Lower lobe of right lung (tissue), 2 donors: Measurements from ENCODE around the gene CYTH4. TPM values are rescaled to one million over a fixed set of nuclear protein-coding genes. Genes with fewer than 3 reads are reported as not detected.

Source experiments
- ATAC-seq, 2 donors: fragments of 200-7000 bp; cut with Tn5 transposase; one replicate each; pipeline ENCODE4 v1.9.1; 2020 to 2022; ENCODE audit warnings: mild to moderate bottlenecking in 2 of 2, moderate library complexity in 2 of 2
- DNase-seq: peaks from one replicate; pipeline ENCODE4 v3.0.0-alpha.2; 2020
- H3K27ac ChIP-seq: fragments of 200-600 bp; one replicate; pipeline ENCODE4 v1.8.0; 2022
- H3K27me3 ChIP-seq: fragments of 200-600 bp; one replicate; pipeline ENCODE4 v1.8.0; 2022; ENCODE audit warnings: low read depth
- H3K36me3 ChIP-seq: fragments of 200-600 bp; one replicate; pipeline ENCODE4 v1.8.0; 2022; ENCODE audit warnings: mild to moderate bottlenecking
- H3K4me1 ChIP-seq: fragments of 200-600 bp; one replicate; pipeline ENCODE4 v1.8.0; 2022
- H3K4me3 ChIP-seq: fragments of 200-600 bp; one replicate; pipeline ENCODE4 v1.8.0; 2022; ENCODE audit warnings: mild to moderate bottlenecking
- H3K9me3 ChIP-seq: fragments of 200-600 bp; one replicate; pipeline ENCODE4 v1.8.0; 2022
- intact Hi-C: fragments of 100-400 bp; cut with DNase I; formaldehyde crosslinking; loops from one replicate; pipeline ENCODE4 v1.11.0; 2022
- total RNA-seq: library from RNA; stranded (reverse); fragmentation: NEBNext Ultra II Directional; extraction: Animal tissue kit (Norgen Biotek cat#: 25700); gene quantifications from one replicate; pipeline ENCODE4 v1.2.1, GENCODE V29; 2021
- TF ChIP-seq, protein P1 (sequence below): fragments of 200-600 bp; IDR thresholded peaks from one replicate; pipeline ENCODE4 v1.8.0; 2022; ENCODE audit warnings: antibody characterized with exemption, mild to moderate bottlenecking
- donor health status: DM: no; HTN: yes; CAD: no; lungs with severe emphysema.

Gene CYTH4
- total RNA-seq, 1 donor from 2014 or later: 45.4 TPM

DNA sequence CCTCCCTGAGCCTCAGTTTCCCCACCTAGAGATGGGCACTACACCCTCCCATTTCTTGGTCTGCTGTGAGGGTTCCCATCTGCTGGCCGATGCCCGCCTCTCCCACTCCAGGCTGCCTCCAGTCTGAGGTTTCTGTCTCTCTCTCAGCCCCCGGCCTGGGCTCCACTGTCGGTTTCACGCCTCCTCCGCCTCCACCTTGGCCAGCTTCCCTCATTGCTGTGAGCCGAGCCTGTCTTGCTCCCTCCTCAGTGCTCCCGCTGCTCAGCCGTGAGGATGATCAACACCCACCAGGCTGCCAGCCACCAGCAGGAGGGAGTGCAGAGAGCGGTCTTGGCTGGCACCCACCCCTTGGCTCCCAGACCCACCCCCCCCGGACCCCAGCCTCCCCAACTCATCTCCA, 61.0 kb downstream of the CYTH4 start:
- TF ChIP-seq, protein P1, sequence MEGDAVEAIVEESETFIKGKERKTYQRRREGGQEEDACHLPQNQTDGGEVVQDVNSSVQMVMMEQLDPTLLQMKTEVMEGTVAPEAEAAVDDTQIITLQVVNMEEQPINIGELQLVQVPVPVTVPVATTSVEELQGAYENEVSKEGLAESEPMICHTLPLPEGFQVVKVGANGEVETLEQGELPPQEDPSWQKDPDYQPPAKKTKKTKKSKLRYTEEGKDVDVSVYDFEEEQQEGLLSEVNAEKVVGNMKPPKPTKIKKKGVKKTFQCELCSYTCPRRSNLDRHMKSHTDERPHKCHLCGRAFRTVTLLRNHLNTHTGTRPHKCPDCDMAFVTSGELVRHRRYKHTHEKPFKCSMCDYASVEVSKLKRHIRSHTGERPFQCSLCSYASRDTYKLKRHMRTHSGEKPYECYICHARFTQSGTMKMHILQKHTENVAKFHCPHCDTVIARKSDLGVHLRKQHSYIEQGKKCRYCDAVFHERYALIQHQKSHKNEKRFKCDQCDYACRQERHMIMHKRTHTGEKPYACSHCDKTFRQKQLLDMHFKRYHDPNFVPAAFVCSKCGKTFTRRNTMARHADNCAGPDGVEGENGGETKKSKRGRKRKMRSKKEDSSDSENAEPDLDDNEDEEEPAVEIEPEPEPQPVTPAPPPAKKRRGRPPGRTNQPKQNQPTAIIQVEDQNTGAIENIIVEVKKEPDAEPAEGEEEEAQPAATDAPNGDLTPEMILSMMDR: no peak
- Histone ChIP-seq H3K27me3 (peaks cover 11% of the 10 kb centered on the region), H3K4me3 (no peak overlapping the region), H3K27ac (no peak overlapping the region), H3K9me3 (no peaks in the 10 kb centered on the region), H3K36me3 (no peaks in the 10 kb centered on the region), H3K4me1 (no peaks in the 10 kb centered on the region)
- ATAC-seq (no peak), DNase-seq (no peak)
- intact Hi-C loops: no loop called here

GRCh38 chr22:37343863-37344734, 61.8 kb downstream of the CYTH4 start:
- H3K27me3 ChIP-seq: peaks cover 11% of the 10 kb centered on the region
- H3K4me3 ChIP-seq: no peak overlapping the region
- no peaks in the 10 kb centered on the region for H3K4me1 ChIP-seq
- ATAC-seq: no peak
- no peak overlapping the region for H3K27ac ChIP-seq
- no peaks in the 10 kb centered on the region for H3K9me3 ChIP-seq
- TF ChIP-seq, protein P1: no peak
- intact Hi-C loops: no loop called here
- no peak for DNase-seq
- no peaks in the 10 kb centered on the region for H3K36me3 ChIP-seq

GRCh38 chr22:37344735-37345449, 62.6 kb downstream of the CYTH4 start:
- no peaks in the 10 kb centered on the region for H3K9me3 ChIP-seq
- H3K4me1 ChIP-seq: no peaks in the 10 kb centered on the region
- no peaks in the 10 kb centered on the region for H3K36me3 ChIP-seq
- intact Hi-C loops: no loop called here
- peaks cover 11% of the 10 kb centered on the region for H3K27me3 ChIP-seq
- DNase-seq (no peak), ATAC-seq (no peak)
- no peak overlapping the region for H3K27ac ChIP-seq
- TF ChIP-seq, protein P1: no peak
- H3K4me3 ChIP-seq: no peak overlapping the region

DNA sequence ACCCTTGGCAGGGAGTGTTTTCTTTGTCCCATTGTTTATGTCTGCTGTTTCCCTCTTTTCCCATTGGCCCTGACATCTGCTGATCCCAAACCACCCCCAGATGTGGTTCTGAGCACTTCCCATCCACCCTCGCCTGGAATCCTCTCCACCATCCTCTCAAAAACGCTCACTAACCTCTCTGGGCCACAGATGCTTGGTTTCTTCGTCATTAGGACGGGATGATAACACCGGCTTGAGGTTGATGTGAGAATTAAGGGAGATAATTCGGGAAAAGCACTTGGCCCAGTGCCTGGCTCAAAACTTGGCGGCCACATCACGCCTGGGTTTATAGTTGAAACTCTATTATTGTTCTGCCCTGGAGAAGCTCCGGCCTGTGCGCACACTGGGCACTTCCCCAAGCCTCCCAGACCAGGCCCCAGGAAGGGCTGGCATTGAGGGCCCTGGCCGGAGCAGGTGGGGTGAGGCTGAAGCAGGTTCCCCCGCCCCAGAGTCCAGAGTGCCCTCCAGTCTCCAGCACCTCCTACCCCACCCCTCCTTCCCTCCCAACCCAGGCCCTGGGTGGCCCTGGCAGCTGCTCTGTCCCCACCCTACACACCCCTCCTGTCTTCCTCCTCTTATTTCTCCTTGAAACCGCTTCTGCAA, 63.7 kb downstream of the CYTH4 start:
- intact Hi-C loops: no loop called here
- DNase-seq: no peak
- Histone ChIP-seq H3K36me3 (no peaks in the 10 kb centered on the region), H3K9me3 (no peaks in the 10 kb centered on the region), H3K4me1 (no peaks in the 10 kb centered on the region), H3K27me3 (peaks cover 10% of the 10 kb centered on the region), H3K27ac (no peak overlapping the region), H3K4me3 (no peak overlapping the region)
- TF ChIP-seq, protein P1: no peak
- ATAC-seq: no peak

DNA sequence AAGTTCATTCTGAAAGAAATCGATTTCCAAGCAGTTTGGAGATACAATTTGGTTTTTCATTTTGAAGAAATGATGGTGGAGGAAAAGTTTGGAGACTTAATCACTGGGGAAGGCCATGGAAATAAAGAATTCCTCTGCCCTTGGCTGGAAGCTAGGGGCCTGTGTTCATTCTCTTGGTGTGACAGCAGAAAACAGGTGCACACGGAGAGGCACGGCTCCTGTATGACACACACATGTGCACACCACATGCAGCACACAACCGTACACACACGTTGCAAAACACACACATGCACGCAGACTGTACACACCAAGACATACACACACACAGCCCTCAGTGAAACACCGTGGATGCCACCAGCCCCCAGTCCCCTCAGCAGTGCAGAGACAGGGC, 64.2 kb downstream of the CYTH4 start:
- ATAC-seq: no peak

More for the DNA sequence above, 64.2 kb downstream of the CYTH4 start:
- TF ChIP-seq, protein P1: no peak
- H3K27me3 ChIP-seq: peaks cover 7% of the 10 kb centered on the region
- H3K9me3 ChIP-seq: no peaks in the 10 kb centered on the region
- no peak overlapping the region for H3K4me3 ChIP-seq
- no peaks in the 10 kb centered on the region for H3K4me1 ChIP-seq
- intact Hi-C loops: no loop called here
- DNase-seq: no peak
- H3K36me3 ChIP-seq: no peaks in the 10 kb centered on the region
- H3K27ac ChIP-seq: no peak overlapping the region
